HG02798 (cell line): ENCODE data around the gene LMNTD2.
A peak's percentile ranks its signal among the peaks of the same experiment; 100 is the strongest.

ENCODE experiments used
- ATAC-seq: cut with Tn5 transposase; IDR thresholded peaks from one replicate; pipeline ENCODE4 v1.9.1; 2021; ENCODE audit warnings: mild to moderate bottlenecking; ENCODE audit not compliant: unreplicated experiment, poor library complexity

LMNTD2 gene

GRCh38 chr11:535519-536454 lies 24.8 kb downstream of the LMNTD2 start, which contains the start of gene HRAS:
Gene HRAS, minus strand, starts transcription at chr11:535576.
- peak; percentile 84 for ATAC-seq

GRCh38 chr11:535210-535518 lies 25.4 kb downstream of the LMNTD2 start:
- ATAC-seq = no peak

- peak; percentile 3 for ATAC-seq
Observed at GRCh38 chr11:534396-535209, 25.9 kb downstream of the LMNTD2 start.

GRCh38 chr11:533586-534395 lies 26.7 kb downstream of the LMNTD2 start:
- ATAC-seq = no peak

GRCh38 chr11:532986-533585 lies 27.5 kb downstream of the LMNTD2 start:
- ATAC-seq = no peak

GRCh38 chr11:532527-532985 lies 28.0 kb downstream of the LMNTD2 start:
- no peak for ATAC-seq

- ATAC-seq = no peak
Observed at GRCh38 chr11:531919-532526, 28.5 kb downstream of the LMNTD2 start.

- ATAC-seq = no peak
Observed at GRCh38 chr11:530960-531831, 29.3 kb downstream of the LMNTD2 start.

GRCh38 chr11:529728-530411 lies 30.7 kb downstream of the LMNTD2 start:
- no peak for ATAC-seq

- ATAC-seq = no peak
Observed at GRCh38 chr11:528815-529727, 31.5 kb downstream of the LMNTD2 start.

GRCh38 chr11:528166-528814 lies 32.2 kb downstream of the LMNTD2 start:
- ATAC-seq = no peak

- no peak for ATAC-seq
Observed at GRCh38 chr11:526192-526591, 34.3 kb downstream of the LMNTD2 start.

- ATAC-seq = no peak
Observed at GRCh38 chr11:521177-521688, 39.3 kb downstream of the LMNTD2 start.

- ATAC-seq = no peak
Observed at GRCh38 chr11:520428-521176, 39.9 kb downstream of the LMNTD2 start.

GRCh38 chr11:518463-519202 lies 41.9 kb downstream of the LMNTD2 start:
- peak; percentile 90 for ATAC-seq
